Endothelial cell of umbilical vein (primary cell): Measurements from ENCODE around the gene C3. TPM values are rescaled to one million over a fixed set of nuclear protein-coding genes. Genes with fewer than 3 reads are reported as not detected.
"Not testable (repeated sequence)": the region's sequence is repeated elsewhere in the genome, so short reads cannot be mapped to it uniquely, and the experiment has no call there.

ENCODE experiments used
- BruUV-seq: library from RNA; stranded (reverse); fragments of 400-500 nt; replicated peaks from 2 replicates; lab custom pipeline; 2021; lab: Mats Ljungman, UMichigan
- CTCF ChIA-PET: fragments of 300-600, 350-600 bp; sonication (Branson Sonifier 250); formaldehyde crosslinking; loops from one replicate; lab custom pipeline; 2021; ENCODE audit warnings: antibody characterized with exemption, inconsistent platforms; lab: Charles Lee
- POLR2A ChIA-PET: fragments of 300-600, 350-600 bp; sonication (Branson Sonifier 250); formaldehyde crosslinking; loops from one replicate; lab custom pipeline; 2021; ENCODE audit warnings: antibody characterized with exemption, inconsistent platforms; lab: Charles Lee
- DNase-seq: peaks from one replicate; pipeline ENCODE4 v3.0.0-alpha.2; 2011; ENCODE audit warnings: low read depth, low spot score
- FAIRE-seq: peaks from 2 replicates; lab custom pipeline; 2011; peaks lifted over from hg19 to GRCh38; lab: Jason Lieb, UNC
- H2AFZ ChIP-seq: 2 replicates; pipeline ENCODE4 v1.6.0; 2012; ENCODE audit warnings: low read depth, low read length, control low read depth, inconsistent platforms
- H3K27ac ChIP-seq: 2 replicates; pipeline ENCODE4 v1.5.1; 2011; ENCODE audit warnings: low read depth, mild to moderate bottlenecking, control low read depth, low read length, moderate library complexity; ENCODE audit not compliant: insufficient read depth
- H3K27me3 ChIP-seq, 2 experiments: 2 replicates each; pipeline versions ENCODE4 v1.6.0 to v1.6.1; 2011; ENCODE audit warnings: low read length in 2 of 2, mixed read lengths in 1 of 2; ENCODE audit not compliant: control insufficient read depth in 2 of 2, insufficient read depth in 2 of 2
- H3K36me3 ChIP-seq, 2 experiments: 2 replicates in 1 of 2; 3 replicates in 1 of 2; pipeline ENCODE4 v1.5.1; 2011; ENCODE audit warnings: low read length in 2 of 2, mild to moderate bottlenecking in 1 of 2, moderate library complexity in 1 of 2; ENCODE audit not compliant: control insufficient read depth in 2 of 2, insufficient read depth in 2 of 2; ENCODE audit errors: extremely low read depth in 1 of 2
- H3K4me1 ChIP-seq: 3 replicates; pipeline ENCODE4 v1.5.1; 2011; ENCODE audit warnings: mild to moderate bottlenecking, low read length; ENCODE audit not compliant: control insufficient read depth, insufficient read depth; ENCODE audit errors: extremely low read depth
- H3K4me2 ChIP-seq: 2 replicates; pipeline ENCODE4 v1.6.1; 2011; ENCODE audit warnings: low read length, control low read depth, mixed read lengths; ENCODE audit not compliant: insufficient read depth
- H3K4me3 ChIP-seq, 3 experiments: fragments of 200-600 bp in 1 of 3; sonication (generic), shearing (Covaris generic) in 1 of 3; replicated peaks in 1 of 3; 2 replicates each; pipeline ENCODE4 v1.5.1; 2011 to 2016; ENCODE audit warnings: control low read depth in 3 of 3, low read length in 3 of 3, mild to moderate bottlenecking in 2 of 3, inconsistent platforms in 1 of 3, low read depth in 1 of 3, moderate library complexity in 1 of 3; ENCODE audit not compliant: insufficient read depth in 1 of 3
- H3K79me2 ChIP-seq: 2 replicates; pipeline ENCODE4 v1.6.0; 2012; ENCODE audit warnings: low read length, inconsistent platforms; ENCODE audit not compliant: control insufficient read depth, insufficient read depth
- H3K9ac ChIP-seq: replicated peaks from 2 replicates; pipeline ENCODE3; 2011; ENCODE audit warnings: low read length, control low read depth; ENCODE audit not compliant: insufficient read depth; ENCODE audit errors: extremely low read depth
- H3K9me1 ChIP-seq: replicated peaks from 3 replicates; pipeline ENCODE4 v1.6.0; 2011; ENCODE audit warnings: mild to moderate bottlenecking, low read length; ENCODE audit not compliant: control insufficient read depth, insufficient read depth; ENCODE audit errors: extremely low read depth
- H3K9me3 ChIP-seq: replicated peaks from 2 replicates; pipeline ENCODE4 v1.5.1; 2012; ENCODE audit warnings: low read length, inconsistent platforms; ENCODE audit not compliant: control insufficient read depth, insufficient read depth
- H4K20me1 ChIP-seq: replicated peaks from 2 replicates; pipeline ENCODE3; 2011; ENCODE audit warnings: mild to moderate bottlenecking, low read length; ENCODE audit not compliant: control insufficient read depth, insufficient read depth; ENCODE audit errors: extremely low read depth
- CTCF ChIP-seq, 2 donors: IDR thresholded peaks; 1 replicate in 1 of 2; 2 replicates in 1 of 2; pipeline ENCODE4 v1.5.1; 2011; ENCODE audit warnings: low read length in 2 of 2, mild to moderate bottlenecking in 2 of 2, moderate library complexity in 2 of 2, control low read depth in 1 of 2, inconsistent platforms in 1 of 2, low read depth in 1 of 2; ENCODE audit not compliant: insufficient read depth in 1 of 2; ENCODE audit errors: extremely low read depth in 1 of 2
- EZH2 ChIP-seq: IDR thresholded peaks from 2 replicates; pipeline ENCODE4 v1.6.1; 2012; ENCODE audit warnings: borderline replicate concordance, low read depth, mild to moderate bottlenecking, moderate library complexity, low read length, inconsistent platforms; ENCODE audit not compliant: severe bottlenecking
- FOS ChIP-seq: IDR thresholded peaks from 2 replicates; pipeline ENCODE4 v1.6.1; 2011; ENCODE audit warnings: mild to moderate bottlenecking, low read length, moderate library complexity, borderline replicate concordance; ENCODE audit not compliant: insufficient read depth
- GATA2 ChIP-seq: IDR thresholded peaks from 2 replicates; pipeline ENCODE4 v1.7.0; 2011; ENCODE audit warnings: low read depth, mild to moderate bottlenecking, moderate library complexity, mixed read lengths, low read length; ENCODE audit not compliant: insufficient read length, insufficient read depth
- JUN ChIP-seq: IDR thresholded peaks from 2 replicates; pipeline ENCODE4 v1.6.1; 2011; ENCODE audit warnings: borderline replicate concordance, low read depth; ENCODE audit not compliant: insufficient read length, insufficient read depth
- MAX ChIP-seq: IDR thresholded peaks from 2 replicates; pipeline ENCODE4 v1.6.1; 2011; ENCODE audit not compliant: insufficient read depth, insufficient read length
- MYC ChIP-seq: IDR thresholded peaks from one replicate; pipeline ENCODE4 v1.6.1; 2011; ENCODE audit warnings: mild to moderate bottlenecking, low read depth, low read length
- POLR2A ChIP-seq: IDR thresholded peaks from 2 replicates; pipeline ENCODE4 v1.6.1; 2012; ENCODE audit warnings: low read depth, mild to moderate bottlenecking, control low read depth, low read length
- POLR2AphosphoS5 ChIP-seq: IDR thresholded peaks from 2 replicates; pipeline ENCODE4 v1.6.1; 2012; ENCODE audit warnings: low read depth, mild to moderate bottlenecking, control low read depth, low read length, moderate library complexity; ENCODE audit not compliant: insufficient read depth
- dilution Hi-C: fragments of 300-500 bp; cut with MboI; formaldehyde crosslinking; loops from one replicate; pipeline ENCODE4 v1.15.0; 2019; ENCODE audit warnings: low sequenced_read_pairs; ENCODE audit not compliant: extremely low pct_ligation_motif_present
- intact Hi-C: fragments of 100-400 bp; cut with micrococcal nuclease; formaldehyde crosslinking; loops from one replicate; pipeline ENCODE4 v1.10.0; 2022
- polyA plus RNA-seq, 4 experiments: library from polyadenylated mRNA; depleted of rRNA in 3 of 4; stranded (reverse) in 3 of 4; unstranded in 1 of 4; fragments of >200 nt; gene quantifications; 2 replicates each; pipeline versions ENCODE4 v1.2.1 to v1.2.3, GENCODE V29; 2011 to 2012; ENCODE audit warnings: missing spikeins in 1 of 4
- total RNA-seq: library from RNA; stranded (reverse); gene quantifications from 2 replicates; pipeline ENCODE4 v1.2.3, GENCODE V29; 2021

Gene C3
- total and polyA plus RNA-seq, 2 donors (not counting 3 experiments of a cell fraction or from before 2014, with no cell fraction given): 0.23 TPM; not detected in 1

GRCh38 chr19:6662702-6663101 lies 57.7 kb downstream of the C3 start:
- Histone ChIP-seq H2AFZ (no peak overlapping the region), H3K4me3 (no peak overlapping the region), H3K4me1 (no peaks in the 10 kb centered on the region), H3K9me1 (no peaks in the 10 kb centered on the region), H3K79me2 (no peaks in the 10 kb centered on the region), H3K9ac (no peak overlapping the region), H3K9me3 (no peaks in the 10 kb centered on the region), H3K4me2 (no peak overlapping the region), H3K27ac (no peak overlapping the region), H3K27me3 (peaks cover 11 to 15% of the 10 kb centered on the region in 2 experiments), H4K20me1 (no peaks in the 10 kb centered on the region), H3K36me3 (no peaks in the 10 kb centered on the region)
- no peak for DNase-seq
- CTCF ChIA-PET: no interaction called here
- TF ChIP-seq MAX (no peak), MYC (no peak), EZH2 (no peak), GATA2 (no peak), POLR2A (no peak), JUN (no peak), POLR2AphosphoS5 (no peak), FOS (no peak), CTCF (IDR thresholded peaks at IDR 0.05; ENCODE audit: extremely low read depth in 1 of 2, insufficient read depth in 1 of 2, low read depth in 1 of 2, low read length in 2 of 2) (no peak)
- POLR2A ChIA-PET: no interaction called here
- dilution Hi-C loops: no loop called here
- BruUV-seq: no TSS peak
- intact Hi-C loops: no loop called here
- FAIRE-seq: no peak

- POLR2A ChIA-PET: not testable (repeated sequence)
Measured at GRCh38 chr19:6661509-6662244, 58.8 kb downstream of the C3 start.

More at GRCh38 chr19:6661509-6662244, 58.8 kb downstream of the C3 start:
- H2AFZ ChIP-seq, H3K4me2 ChIP-seq, H3K4me1 ChIP-seq, intact Hi-C loops, H3K79me2 ChIP-seq, H3K9me3 ChIP-seq, H3K27ac ChIP-seq, H3K4me3 ChIP-seq, dilution Hi-C loops, FAIRE-seq, H3K9me1 ChIP-seq, H3K9ac ChIP-seq, BruUV-seq, H4K20me1 ChIP-seq, DNase-seq, H3K36me3 ChIP-seq: not testable (repeated sequence)
- H3K27me3 ChIP-seq: peaks cover 11 to 15% of the 10 kb centered on the region in 2 experiments
- CTCF ChIA-PET: interaction anchor here (1.0 to 2.0 kb wide), 3 partner anchors 9 to 202 kb away, joined by 3 to 6 read pairs (median 4); no protein-coding TSS in a partner anchor
